ENCODE data around the gene NDUFS7. TPM values are rescaled to one million over a fixed set of nuclear protein-coding genes. Genes with fewer than 3 reads are reported as not detected.

NDUFS7 gene
- total and polyA plus RNA-seq, 7 donors: 99.4 to 262 (median 156) TPM

DNA sequence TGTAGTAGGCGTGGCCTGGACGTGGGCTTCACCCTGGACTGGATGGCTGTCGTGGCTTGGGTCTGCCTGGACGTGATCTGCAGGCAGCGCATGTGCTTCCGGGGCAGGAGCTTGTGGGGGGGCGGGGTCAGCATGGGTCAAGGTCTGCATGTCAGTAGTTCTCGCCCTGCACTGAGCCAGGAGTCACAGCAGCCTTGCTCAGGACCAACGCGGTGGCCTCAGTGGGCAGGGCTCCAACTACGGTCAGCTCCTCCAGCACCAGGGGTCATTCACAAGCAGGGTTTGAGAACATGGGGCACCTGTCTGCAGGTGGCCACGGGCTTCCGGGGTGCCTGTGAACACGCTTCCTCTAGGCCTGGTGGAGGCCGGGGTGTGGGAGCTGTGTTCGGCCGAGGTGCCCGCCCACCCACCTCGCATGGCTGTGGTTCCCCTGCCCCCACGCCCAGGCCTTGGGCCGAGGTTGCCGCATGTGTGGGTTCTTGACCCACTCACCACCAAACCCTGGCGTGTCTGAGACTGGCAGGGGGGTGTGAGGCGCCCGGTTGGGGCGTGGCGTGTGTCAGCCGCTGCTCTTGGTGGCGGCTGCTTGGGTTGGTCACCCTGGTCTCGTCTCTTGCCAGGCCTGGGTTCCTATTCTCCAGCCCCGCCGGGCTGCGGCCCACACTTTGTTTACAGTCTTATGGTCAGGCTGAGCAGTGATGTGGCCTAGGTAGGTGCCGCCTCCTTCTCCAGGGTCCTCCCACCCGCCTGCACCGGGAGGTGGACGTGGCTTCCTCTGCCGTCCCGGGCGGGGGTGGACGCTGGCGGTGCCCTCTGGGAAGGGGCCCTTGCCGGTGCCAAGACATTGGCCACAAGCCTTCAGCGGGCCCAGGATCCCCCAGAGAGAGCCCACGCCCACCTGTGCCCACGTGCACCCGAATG lies 49.7 kb downstream of the NDUFS7 start:
- 89 to 92% methylated on average over 47 of the region's 47 CpGs for WGBS, 2 donors
- Histone ChIP-seq H3K36me3 (peaks cover 34 to 76% (median 51%) of the 10 kb centered on the region in 4 donors), H3K9me3 (no peaks in the 10 kb centered on the region), H3K27ac (no peak overlapping the region), H3K27me3 (no peaks in the 10 kb centered on the region), H3K4me3 (no peak overlapping the region), H3K4me1 (peaks cover 0 to 6% (median 5%) of the 10 kb centered on the region in 4 donors)
- DNase-seq: no peak
- TF ChIP-seq EP300 (IDR thresholded peaks at IDR 0.05) (no peak), POLR2AphosphoS5 (IDR thresholded peaks at IDR 0.05) (no peak), POLR2A (IDR thresholded peaks at IDR 0.05) (no peak)
- TF ChIP-seq, protein P1, sequence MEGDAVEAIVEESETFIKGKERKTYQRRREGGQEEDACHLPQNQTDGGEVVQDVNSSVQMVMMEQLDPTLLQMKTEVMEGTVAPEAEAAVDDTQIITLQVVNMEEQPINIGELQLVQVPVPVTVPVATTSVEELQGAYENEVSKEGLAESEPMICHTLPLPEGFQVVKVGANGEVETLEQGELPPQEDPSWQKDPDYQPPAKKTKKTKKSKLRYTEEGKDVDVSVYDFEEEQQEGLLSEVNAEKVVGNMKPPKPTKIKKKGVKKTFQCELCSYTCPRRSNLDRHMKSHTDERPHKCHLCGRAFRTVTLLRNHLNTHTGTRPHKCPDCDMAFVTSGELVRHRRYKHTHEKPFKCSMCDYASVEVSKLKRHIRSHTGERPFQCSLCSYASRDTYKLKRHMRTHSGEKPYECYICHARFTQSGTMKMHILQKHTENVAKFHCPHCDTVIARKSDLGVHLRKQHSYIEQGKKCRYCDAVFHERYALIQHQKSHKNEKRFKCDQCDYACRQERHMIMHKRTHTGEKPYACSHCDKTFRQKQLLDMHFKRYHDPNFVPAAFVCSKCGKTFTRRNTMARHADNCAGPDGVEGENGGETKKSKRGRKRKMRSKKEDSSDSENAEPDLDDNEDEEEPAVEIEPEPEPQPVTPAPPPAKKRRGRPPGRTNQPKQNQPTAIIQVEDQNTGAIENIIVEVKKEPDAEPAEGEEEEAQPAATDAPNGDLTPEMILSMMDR (IDR thresholded peaks at IDR 0.05): no peak
- intact Hi-C loops (cut with DNase I): no loop called here

- Histone ChIP-seq H3K4me1 (peaks cover 0 to 8% (median 7%) of the 10 kb centered on the region in 4 donors), H3K27me3 (no peaks in the 10 kb centered on the region), H3K36me3 (peaks cover 31 to 70% (median 46%) of the 10 kb centered on the region in 4 donors), H3K4me3 (no peak overlapping the region), H3K27ac (no peak overlapping the region), H3K9me3 (no peaks in the 10 kb centered on the region)
- DNase-seq: no peak
- intact Hi-C loops (cut with DNase I): no loop called here
- 94 to 95% methylated on average over 17 of the region's 17 CpGs for WGBS, 2 donors
- no peak for TF ChIP-seq POLR2AphosphoS5 (IDR thresholded peaks at IDR 0.05)
- no peak for TF ChIP-seq POLR2A (IDR thresholded peaks at IDR 0.05)
- TF ChIP-seq, protein P1 (IDR thresholded peaks at IDR 0.05): no peak
- no peak for TF ChIP-seq EP300 (IDR thresholded peaks at IDR 0.05)
Observed at GRCh38 chr19:1434040-1434366, 50.3 kb downstream of the NDUFS7 start.

GRCh38 chr19:1434577-1435060 lies 50.9 kb downstream of the NDUFS7 start:
- H3K36me3 ChIP-seq: peaks cover 29 to 66% (median 43%) of the 10 kb centered on the region in 4 donors
- intact Hi-C loops (cut with DNase I): loop anchor here (5.0 kb wide), 1 partner anchor 397 kb away; no protein-coding TSS in a partner anchor
- no peaks in the 10 kb centered on the region for H3K27me3 ChIP-seq
- H3K27ac ChIP-seq: no peak overlapping the region
- WGBS, 2 donors: 92% methylated on average over 39 of the region's 39 CpGs
- DNase-seq: no peak
- no peak overlapping the region for H3K4me3 ChIP-seq
- peaks cover 0 to 14% (median 13%) of the 10 kb centered on the region in 4 donors for H3K4me1 ChIP-seq
- TF ChIP-seq, protein P1 (IDR thresholded peaks at IDR 0.05): no peak
- no peak for TF ChIP-seq POLR2AphosphoS5 (IDR thresholded peaks at IDR 0.05)
- TF ChIP-seq POLR2A (IDR thresholded peaks at IDR 0.05): no peak
- no peak for TF ChIP-seq EP300 (IDR thresholded peaks at IDR 0.05)
- H3K9me3 ChIP-seq: no peaks in the 10 kb centered on the region

GRCh38 chr19:1435378-1435989 lies 51.8 kb downstream of the NDUFS7 start:
- intact Hi-C loops (cut with DNase I): loop anchor here (5.0 kb wide), 1 partner anchor 398 kb away; no protein-coding TSS in a partner anchor
- TF ChIP-seq, protein P1 (IDR thresholded peaks at IDR 0.05): no peak
- DNase-seq: no peak
- no peaks in the 10 kb centered on the region for H3K9me3 ChIP-seq
- no peak overlapping the region for H3K4me3 ChIP-seq
- WGBS, 2 donors: 83 to 87% methylated on average over 21 of the region's 21 CpGs
- peaks cover 37 to 66% (median 45%) of the 10 kb centered on the region in 4 donors for H3K36me3 ChIP-seq
- H3K4me1 ChIP-seq: peaks cover 0 to 23% (median 22%) of the 10 kb centered on the region in 4 donors
- no peaks in the 10 kb centered on the region for H3K27me3 ChIP-seq
- no peak overlapping the region for H3K27ac ChIP-seq

Data from sigmoid colon (tissue), 7 donors.